Measurements from ENCODE around the gene SPSB3.
"Not testable (repeated sequence)": the region's sequence is repeated elsewhere in the genome, so short reads cannot be mapped to it uniquely, and the experiment has no call there.

Gene SPSB3

GRCh38 chr16:1745900-1746692 lies 36.3 kb downstream of the SPSB3 start:
- Histone ChIP-seq H3K4me1 (ENCODE audit: control insufficient read depth, insufficient read depth, low read length) (no peaks in the 10 kb centered on the region), H3K36me3 (ENCODE audit: control insufficient read depth, insufficient read depth, low read length) (peaks cover 12% of the 10 kb centered on the region), H3K4me3 (ENCODE audit: low read length) (no peak overlapping the region), H3K9me3 (ENCODE audit: control insufficient read depth, low read length) (no peaks in the 10 kb centered on the region), H3K27me3 (ENCODE audit: control insufficient read depth, insufficient read depth, low read length) (no peaks in the 10 kb centered on the region), H3K9ac (ENCODE audit: low read length) (no peak overlapping the region)

GRCh38 chr16:1745181-1745899 lies 37.0 kb downstream of the SPSB3 start:
- no peak overlapping the region for H3K4me3 ChIP-seq (ENCODE audit: low read length)

GRCh38 chr16:1744338-1744840 lies 38.0 kb downstream of the SPSB3 start:
- H3K4me3 ChIP-seq (ENCODE audit: low read length): no peak overlapping the region
- H3K9ac ChIP-seq (ENCODE audit: low read length): no peak overlapping the region
- peaks cover 8% of the 10 kb centered on the region for H3K36me3 ChIP-seq (ENCODE audit: control insufficient read depth, insufficient read depth, low read length)
- H3K27me3 ChIP-seq (ENCODE audit: control insufficient read depth, insufficient read depth, low read length): no peaks in the 10 kb centered on the region
- H3K4me1 ChIP-seq (ENCODE audit: control insufficient read depth, insufficient read depth, low read length): no peaks in the 10 kb centered on the region
- H3K9me3 ChIP-seq (ENCODE audit: control insufficient read depth, low read length): no peaks in the 10 kb centered on the region

More at GRCh38 chr16:1745181-1745899, 37.0 kb downstream of the SPSB3 start:
- H3K27me3 ChIP-seq (ENCODE audit: control insufficient read depth, insufficient read depth, low read length): no peaks in the 10 kb centered on the region
- H3K36me3 ChIP-seq (ENCODE audit: control insufficient read depth, insufficient read depth, low read length): peaks cover 12% of the 10 kb centered on the region
- no peak overlapping the region for H3K9ac ChIP-seq (ENCODE audit: low read length)
- H3K9me3 ChIP-seq (ENCODE audit: control insufficient read depth, low read length): no peaks in the 10 kb centered on the region
- no peaks in the 10 kb centered on the region for H3K4me1 ChIP-seq (ENCODE audit: control insufficient read depth, insufficient read depth, low read length)

- Histone ChIP-seq H3K36me3 (ENCODE audit: control insufficient read depth, insufficient read depth, low read length) (peaks cover 3% of the 10 kb centered on the region), H3K9ac (ENCODE audit: low read length) (no peak overlapping the region), H3K9me3 (ENCODE audit: control insufficient read depth, low read length) (no peaks in the 10 kb centered on the region), H3K4me3 (ENCODE audit: low read length) (no peak overlapping the region), H3K27me3 (ENCODE audit: control insufficient read depth, insufficient read depth, low read length) (no peaks in the 10 kb centered on the region), H3K4me1 (ENCODE audit: control insufficient read depth, insufficient read depth, low read length) (no peaks in the 10 kb centered on the region)
Measured at GRCh38 chr16:1743376-1744337, 38.7 kb downstream of the SPSB3 start.

- Histone ChIP-seq H3K36me3 (ENCODE audit: control insufficient read depth, insufficient read depth, low read length) (no peaks in the 10 kb centered on the region), H3K4me3 (ENCODE audit: low read length) (no peak overlapping the region), H3K27me3 (ENCODE audit: control insufficient read depth, insufficient read depth, low read length) (no peaks in the 10 kb centered on the region), H3K9ac (ENCODE audit: low read length) (no peak overlapping the region), H3K4me1 (ENCODE audit: control insufficient read depth, insufficient read depth, low read length) (no peaks in the 10 kb centered on the region), H3K9me3 (ENCODE audit: control insufficient read depth, low read length) (no peaks in the 10 kb centered on the region)
Measured at GRCh38 chr16:1741553-1742165, 40.7 kb downstream of the SPSB3 start.

GRCh38 chr16:1740781-1741490 lies 41.4 kb downstream of the SPSB3 start:
- H3K36me3 ChIP-seq (ENCODE audit: control insufficient read depth, insufficient read depth, low read length): no peaks in the 10 kb centered on the region

GRCh38 chr16:1740234-1740633 lies 42.1 kb downstream of the SPSB3 start:
- H3K4me3 ChIP-seq (ENCODE audit: low read length): no peak overlapping the region
- H3K9me3 ChIP-seq (ENCODE audit: control insufficient read depth, low read length): no peaks in the 10 kb centered on the region
- H3K27me3 ChIP-seq (ENCODE audit: control insufficient read depth, insufficient read depth, low read length): no peaks in the 10 kb centered on the region
- no peak overlapping the region for H3K9ac ChIP-seq (ENCODE audit: low read length)
- H3K4me1 ChIP-seq (ENCODE audit: control insufficient read depth, insufficient read depth, low read length): no peaks in the 10 kb centered on the region
- H3K36me3 ChIP-seq (ENCODE audit: control insufficient read depth, insufficient read depth, low read length): no peaks in the 10 kb centered on the region

More at GRCh38 chr16:1740781-1741490, 41.4 kb downstream of the SPSB3 start:
- Histone ChIP-seq H3K9me3 (ENCODE audit: control insufficient read depth, low read length) (no peaks in the 10 kb centered on the region), H3K27me3 (ENCODE audit: control insufficient read depth, insufficient read depth, low read length) (no peaks in the 10 kb centered on the region), H3K9ac (ENCODE audit: low read length) (no peak overlapping the region), H3K4me1 (ENCODE audit: control insufficient read depth, insufficient read depth, low read length) (no peaks in the 10 kb centered on the region), H3K4me3 (ENCODE audit: low read length) (no peak overlapping the region)

GRCh38 chr16:1734816-1735215 lies 47.6 kb downstream of the SPSB3 start:
- Histone ChIP-seq H3K36me3 (ENCODE audit: control insufficient read depth, insufficient read depth, low read length) (peaks cover 4% of the 10 kb centered on the region), H3K4me3 (ENCODE audit: low read length) (no peak overlapping the region), H3K4me1 (ENCODE audit: control insufficient read depth, insufficient read depth, low read length) (no peaks in the 10 kb centered on the region), H3K9ac (ENCODE audit: low read length) (no peak overlapping the region), H3K27me3 (ENCODE audit: control insufficient read depth, insufficient read depth, low read length) (no peaks in the 10 kb centered on the region), H3K9me3 (ENCODE audit: control insufficient read depth, low read length) (no peaks in the 10 kb centered on the region)

- Histone ChIP-seq H3K4me3 (ENCODE audit: low read length) (no peak overlapping the region), H3K36me3 (ENCODE audit: control insufficient read depth, insufficient read depth, low read length) (peaks cover 4% of the 10 kb centered on the region), H3K4me1 (ENCODE audit: control insufficient read depth, insufficient read depth, low read length) (no peaks in the 10 kb centered on the region), H3K9ac (ENCODE audit: low read length) (no peak overlapping the region), H3K27me3 (ENCODE audit: control insufficient read depth, insufficient read depth, low read length) (no peaks in the 10 kb centered on the region), H3K9me3 (ENCODE audit: control insufficient read depth, low read length) (no peaks in the 10 kb centered on the region)
Measured at GRCh38 chr16:1734123-1734522, 48.2 kb downstream of the SPSB3 start.

GRCh38 chr16:1732551-1732987 lies 49.8 kb downstream of the SPSB3 start:
- H3K4me3 ChIP-seq (ENCODE audit: low read length); H3K36me3 ChIP-seq (ENCODE audit: control insufficient read depth, insufficient read depth, low read length); H3K4me1 ChIP-seq (ENCODE audit: control insufficient read depth, insufficient read depth, low read length); H3K9me3 ChIP-seq (ENCODE audit: control insufficient read depth, low read length); H3K27me3 ChIP-seq (ENCODE audit: control insufficient read depth, insufficient read depth, low read length); H3K9ac ChIP-seq (ENCODE audit: low read length): not testable (repeated sequence)

GRCh38 chr16:1732071-1732470 lies 50.3 kb downstream of the SPSB3 start:
- Histone ChIP-seq H3K36me3 (ENCODE audit: control insufficient read depth, insufficient read depth, low read length) (peaks cover 4% of the 10 kb centered on the region), H3K9me3 (ENCODE audit: control insufficient read depth, low read length) (no peaks in the 10 kb centered on the region), H3K4me3 (ENCODE audit: low read length) (no peak overlapping the region), H3K4me1 (ENCODE audit: control insufficient read depth, insufficient read depth, low read length) (no peaks in the 10 kb centered on the region), H3K9ac (ENCODE audit: low read length) (no peak overlapping the region), H3K27me3 (ENCODE audit: control insufficient read depth, insufficient read depth, low read length) (no peaks in the 10 kb centered on the region)
